ENCODE data around the gene MDFIC. TPM values are rescaled to one million over a fixed set of nuclear protein-coding genes. Genes with fewer than 3 reads are reported as not detected.

MDFIC gene
- total RNA-seq, 3 donors from 2014 or later (not counting 1 experiment from before 2014, with no cell fraction given), result 19.1 to 24.0 (median 21.8) TPM

GRCh38 chr7:115034515-115034914 lies 112.6 kb downstream of the MDFIC start:
- TF ChIP-seq CTCF (IDR thresholded peaks at IDR 0.05), result no peak
- Mint-ChIP-seq H3K4me3 (no peak overlapping the region), H3K4me1 (peaks cover 8 to 10% of the 10 kb centered on the region in 2 donors), H3K9me3 (no peaks in the 10 kb centered on the region), H3K27me3 (ENCODE audit: low read depth in 2 of 2) (no peaks in the 10 kb centered on the region), H3K36me3 (no peaks in the 10 kb centered on the region), H3K27ac (no peak overlapping the region)
- intact Hi-C loops (cut with micrococcal nuclease), result no loop called here
- H3K27ac ChIP-seq (ENCODE audit: low read length), result no peak overlapping the region
- no peaks in the 10 kb centered on the region for H3K36me3 ChIP-seq (ENCODE audit: control insufficient read depth, insufficient read depth, low read length)
- H3K4me1 ChIP-seq (ENCODE audit: control insufficient read depth, insufficient read depth, low read length), result no peaks in the 10 kb centered on the region
- no peak for ATAC-seq
- 95% methylated on average over 2 of the region's 2 CpGs for WGBS (ENCODE audit: insufficient coverage)
- DNase-seq, result no peak
- no peak overlapping the region for H3K4me3 ChIP-seq (ENCODE audit: low read length)
- no peaks in the 10 kb centered on the region for H3K9me3 ChIP-seq (ENCODE audit: control insufficient read depth, insufficient read depth, low read length)
- no peaks in the 10 kb centered on the region for H3K27me3 ChIP-seq (ENCODE audit: control insufficient read depth, insufficient read depth, low read length)

GRCh38 chr7:115037128-115037802 lies 115.4 kb downstream of the MDFIC start:
- no peaks in the 10 kb centered on the region for H3K36me3 Mint-ChIP-seq
- no peaks in the 10 kb centered on the region for H3K27me3 Mint-ChIP-seq (ENCODE audit: low read depth in 2 of 2)
- ATAC-seq (no peak), DNase-seq (no peak)
- intact Hi-C loops (cut with micrococcal nuclease), result no loop called here
- H3K4me3 Mint-ChIP-seq, result no peak overlapping the region
- H3K36me3 ChIP-seq (ENCODE audit: control insufficient read depth, insufficient read depth, low read length), result no peaks in the 10 kb centered on the region
- no peak for TF ChIP-seq CTCF (IDR thresholded peaks at IDR 0.05)
- H3K4me1 ChIP-seq (ENCODE audit: control insufficient read depth, insufficient read depth, low read length), result no peaks in the 10 kb centered on the region
- no peaks in the 10 kb centered on the region for H3K9me3 ChIP-seq (ENCODE audit: control insufficient read depth, insufficient read depth, low read length)
- no peaks in the 10 kb centered on the region for H3K27me3 ChIP-seq (ENCODE audit: control insufficient read depth, insufficient read depth, low read length)
- H3K27ac ChIP-seq (ENCODE audit: low read length), result no peak overlapping the region
- H3K4me3 ChIP-seq (ENCODE audit: low read length), result no peak overlapping the region
- peaks cover 8 to 10% of the 10 kb centered on the region in 2 donors for H3K4me1 Mint-ChIP-seq
- H3K9me3 Mint-ChIP-seq, result no peaks in the 10 kb centered on the region
- no peak overlapping the region for H3K27ac Mint-ChIP-seq
- WGBS (ENCODE audit: insufficient coverage), result 92% methylated on average over 1 of the region's 2 CpGs

- H3K4me3 Mint-ChIP-seq, result no peak overlapping the region
- intact Hi-C loops (cut with micrococcal nuclease), result no loop called here
- Histone ChIP-seq H3K9me3 (ENCODE audit: control insufficient read depth, insufficient read depth, low read length) (no peaks in the 10 kb centered on the region), H3K4me3 (ENCODE audit: low read length) (no peak overlapping the region), H3K36me3 (ENCODE audit: control insufficient read depth, insufficient read depth, low read length) (no peaks in the 10 kb centered on the region), H3K27ac (ENCODE audit: low read length) (no peak overlapping the region), H3K4me1 (ENCODE audit: control insufficient read depth, insufficient read depth, low read length) (no peaks in the 10 kb centered on the region), H3K27me3 (ENCODE audit: control insufficient read depth, insufficient read depth, low read length) (no peaks in the 10 kb centered on the region)
- H3K9me3 Mint-ChIP-seq, result no peaks in the 10 kb centered on the region
- H3K27ac Mint-ChIP-seq, result no peak overlapping the region
- no peak for TF ChIP-seq CTCF (IDR thresholded peaks at IDR 0.05)
- no peaks in the 10 kb centered on the region for H3K36me3 Mint-ChIP-seq
- H3K4me1 Mint-ChIP-seq, result peaks cover 8 to 10% of the 10 kb centered on the region in 2 donors
- no peaks in the 10 kb centered on the region for H3K27me3 Mint-ChIP-seq (ENCODE audit: low read depth in 2 of 2)
- DNase-seq, result no peak
- WGBS (ENCODE audit: insufficient coverage), result 97% methylated on average over 4 of the region's 4 CpGs
- ATAC-seq, result no peak
These were observed 116.3 kb downstream of the MDFIC start for GRCh38 chr7:115038158-115038557.

DNA sequence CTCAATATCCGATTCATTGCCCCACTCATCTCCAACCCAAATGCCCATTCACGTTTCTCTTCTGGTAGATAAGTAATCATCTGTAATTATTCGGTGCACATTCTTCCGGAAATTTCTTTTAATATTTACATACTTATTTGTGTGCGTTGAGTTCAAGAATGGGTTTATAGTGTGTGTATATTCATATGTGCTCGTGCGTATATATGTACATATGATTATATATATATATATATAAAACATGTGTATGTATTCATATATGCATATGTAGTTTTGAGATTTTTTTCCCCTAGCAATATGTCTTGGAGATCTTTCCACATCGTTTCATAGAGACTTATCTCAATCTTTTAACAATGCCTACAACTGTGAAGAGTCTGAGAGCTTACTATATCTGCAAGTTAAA lies 118.2 kb downstream of the MDFIC start:
- no peak overlapping the region for H3K27ac Mint-ChIP-seq
- Histone ChIP-seq H3K27ac (ENCODE audit: low read length) (no peak overlapping the region), H3K36me3 (ENCODE audit: control insufficient read depth, insufficient read depth, low read length) (no peaks in the 10 kb centered on the region), H3K27me3 (ENCODE audit: control insufficient read depth, insufficient read depth, low read length) (no peaks in the 10 kb centered on the region), H3K9me3 (ENCODE audit: control insufficient read depth, insufficient read depth, low read length) (no peaks in the 10 kb centered on the region), H3K4me1 (ENCODE audit: control insufficient read depth, insufficient read depth, low read length) (no peaks in the 10 kb centered on the region), H3K4me3 (ENCODE audit: low read length) (no peak overlapping the region)
- no peak for ATAC-seq
- no peaks in the 10 kb centered on the region for H3K9me3 Mint-ChIP-seq
- 100% methylated on average over 2 of the region's 8 CpGs for WGBS (ENCODE audit: insufficient coverage)
- H3K36me3 Mint-ChIP-seq, result no peaks in the 10 kb centered on the region
- H3K27me3 Mint-ChIP-seq (ENCODE audit: low read depth in 2 of 2), result no peaks in the 10 kb centered on the region
- TF ChIP-seq CTCF (IDR thresholded peaks at IDR 0.05), result no peak
- peaks cover 8 to 10% of the 10 kb centered on the region in 2 donors for H3K4me1 Mint-ChIP-seq
- no peak for DNase-seq
- intact Hi-C loops (cut with micrococcal nuclease), result no loop called here
- no peak overlapping the region for H3K4me3 Mint-ChIP-seq

Measured in natural killer cell (primary cell).